Heart left ventricle (tissue), 13 donors: Measurements from ENCODE around the gene CPT1A.

ENCODE experiments used
- POLR2A ChIP-seq, 2 donors: fragments of 450-650 bp; IDR thresholded peaks; one replicate each; pipeline ENCODE4 v1.6.1; 2017; ENCODE audit warnings: antibody characterized with exemption in 2 of 2, mild to moderate bottlenecking in 2 of 2, moderate library complexity in 2 of 2
- TF ChIP-seq, protein P1 (sequence below), 12 donors: fragments of 200-600 bp; sonication (generic) in 4 of 12; IDR thresholded peaks; one replicate each; pipeline versions ENCODE4 v1.5.0 to v1.8.0; 2018 to 2022; ENCODE audit warnings: antibody characterized with exemption in 12 of 12, mild to moderate bottlenecking in 5 of 12
- donor health status: ischemic (EF 13 %, LVEDD 7.1; RV severe dilation, severe dysfunction).
- donor health status: DM: no; HTN: yes; CAD: no.
- donor health status: DM: no; HTN: no; CAD: no.
- donor health status: ischemic (EF 25% LVEDD 6.9; RV normal size, moderate dysfunction).
- donor health status: ischemic (EF 25% LVEDD 5.7; RV mildly dilated, moderate dysfunction).
- donor health status: ischemic (EF 35%, LVEDD 5.7; RV mildly dilated, moderate dysfunction).
- donor health status: nonischemic (EF 11% LVEDD 7.7; RV severe dilation, severe dysfunction).
- donor health status: DM: yes; HTN: yes; CAD: no.
- donor health status: PGD.
- donor health status: ischemic (EF 29% LVEDD 5.4; RV normal size, mild dysfunction).
- donor health status: nonischemic (EF 23%, LVEDD 6.1; RV moderate dilation, normal function).

DNA sequence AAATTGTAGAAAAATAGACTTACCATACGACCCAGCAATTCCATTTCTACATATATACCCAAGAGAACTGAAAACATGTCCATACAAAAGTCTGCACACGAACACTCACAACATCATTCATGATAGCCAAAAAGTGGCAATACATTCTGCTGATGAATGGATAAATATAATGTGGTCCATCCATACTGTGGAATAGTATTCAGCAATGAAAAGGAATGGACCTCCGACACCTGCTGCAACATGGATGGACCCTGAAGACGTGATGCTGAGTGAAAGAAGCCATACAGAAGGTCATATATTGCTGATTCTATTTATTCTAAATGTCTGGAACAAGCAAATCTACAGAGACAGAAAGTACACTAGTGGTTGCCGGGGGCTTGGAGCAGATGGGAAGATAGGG, 19.2 kb downstream of the CPT1A start:
- TF ChIP-seq, protein P1, sequence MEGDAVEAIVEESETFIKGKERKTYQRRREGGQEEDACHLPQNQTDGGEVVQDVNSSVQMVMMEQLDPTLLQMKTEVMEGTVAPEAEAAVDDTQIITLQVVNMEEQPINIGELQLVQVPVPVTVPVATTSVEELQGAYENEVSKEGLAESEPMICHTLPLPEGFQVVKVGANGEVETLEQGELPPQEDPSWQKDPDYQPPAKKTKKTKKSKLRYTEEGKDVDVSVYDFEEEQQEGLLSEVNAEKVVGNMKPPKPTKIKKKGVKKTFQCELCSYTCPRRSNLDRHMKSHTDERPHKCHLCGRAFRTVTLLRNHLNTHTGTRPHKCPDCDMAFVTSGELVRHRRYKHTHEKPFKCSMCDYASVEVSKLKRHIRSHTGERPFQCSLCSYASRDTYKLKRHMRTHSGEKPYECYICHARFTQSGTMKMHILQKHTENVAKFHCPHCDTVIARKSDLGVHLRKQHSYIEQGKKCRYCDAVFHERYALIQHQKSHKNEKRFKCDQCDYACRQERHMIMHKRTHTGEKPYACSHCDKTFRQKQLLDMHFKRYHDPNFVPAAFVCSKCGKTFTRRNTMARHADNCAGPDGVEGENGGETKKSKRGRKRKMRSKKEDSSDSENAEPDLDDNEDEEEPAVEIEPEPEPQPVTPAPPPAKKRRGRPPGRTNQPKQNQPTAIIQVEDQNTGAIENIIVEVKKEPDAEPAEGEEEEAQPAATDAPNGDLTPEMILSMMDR (IDR thresholded peaks at IDR 0.05), result no peak
- no peak for TF ChIP-seq POLR2A (IDR thresholded peaks at IDR 0.05)
